ENCODE results near the gene PTPN12.
"Not testable (repeated sequence)": the region's sequence is repeated elsewhere in the genome, so short reads cannot be mapped to it uniquely, and the experiment has no call there.

The PTPN12 gene

DNA sequence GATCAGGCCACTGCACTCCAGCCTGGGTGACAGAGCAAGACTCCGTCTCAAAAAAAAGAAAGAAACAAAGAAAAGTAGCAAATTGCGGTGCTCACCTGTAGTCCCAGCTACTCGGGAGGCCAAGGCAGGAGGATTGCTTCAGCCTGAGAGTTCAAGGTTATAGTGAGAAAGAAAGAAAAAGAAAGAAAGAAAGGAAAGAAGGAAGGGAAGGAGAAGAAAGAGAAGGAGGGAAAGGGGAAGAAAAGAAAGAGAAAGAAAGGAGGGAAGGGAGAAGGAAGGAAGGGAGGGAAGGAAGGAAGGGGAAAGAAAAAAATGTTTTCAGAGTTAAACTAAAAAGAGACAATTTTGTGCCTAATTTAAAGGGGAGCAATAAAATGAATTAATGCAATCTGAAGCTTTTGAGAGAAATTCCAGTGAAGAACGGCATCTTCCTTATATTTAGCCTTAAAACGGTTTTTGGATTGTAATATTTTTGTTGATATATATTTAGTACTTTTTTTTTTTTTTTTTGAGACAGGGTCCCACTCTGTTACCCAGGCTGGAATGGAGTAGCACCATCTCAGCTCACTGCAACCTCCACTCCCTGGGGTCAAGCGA lies 111.7 kb downstream of the PTPN12 start:
- DNase-seq (ENCODE audit: extremely low read depth, low read depth): no peak
- H3K4me3 ChIP-seq (replicated peaks; ENCODE audit: low read depth, low read length): no peak overlapping the region
- TF ChIP-seq, protein P1, sequence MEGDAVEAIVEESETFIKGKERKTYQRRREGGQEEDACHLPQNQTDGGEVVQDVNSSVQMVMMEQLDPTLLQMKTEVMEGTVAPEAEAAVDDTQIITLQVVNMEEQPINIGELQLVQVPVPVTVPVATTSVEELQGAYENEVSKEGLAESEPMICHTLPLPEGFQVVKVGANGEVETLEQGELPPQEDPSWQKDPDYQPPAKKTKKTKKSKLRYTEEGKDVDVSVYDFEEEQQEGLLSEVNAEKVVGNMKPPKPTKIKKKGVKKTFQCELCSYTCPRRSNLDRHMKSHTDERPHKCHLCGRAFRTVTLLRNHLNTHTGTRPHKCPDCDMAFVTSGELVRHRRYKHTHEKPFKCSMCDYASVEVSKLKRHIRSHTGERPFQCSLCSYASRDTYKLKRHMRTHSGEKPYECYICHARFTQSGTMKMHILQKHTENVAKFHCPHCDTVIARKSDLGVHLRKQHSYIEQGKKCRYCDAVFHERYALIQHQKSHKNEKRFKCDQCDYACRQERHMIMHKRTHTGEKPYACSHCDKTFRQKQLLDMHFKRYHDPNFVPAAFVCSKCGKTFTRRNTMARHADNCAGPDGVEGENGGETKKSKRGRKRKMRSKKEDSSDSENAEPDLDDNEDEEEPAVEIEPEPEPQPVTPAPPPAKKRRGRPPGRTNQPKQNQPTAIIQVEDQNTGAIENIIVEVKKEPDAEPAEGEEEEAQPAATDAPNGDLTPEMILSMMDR (IDR thresholded peaks at IDR 0.05; ENCODE audit: low read depth, low read length, missing control alignments): no peak

- DNase-seq (ENCODE audit: extremely low read depth, low read depth): no peak
- TF ChIP-seq, protein P1 (IDR thresholded peaks at IDR 0.05; ENCODE audit: low read depth, low read length, missing control alignments): no peak
- H3K4me3 ChIP-seq (replicated peaks; ENCODE audit: low read depth, low read length): no peak overlapping the region
These were observed 112.7 kb downstream of the PTPN12 start for GRCh38 chr7:77649716-77650349.

- H3K4me3 ChIP-seq (replicated peaks; ENCODE audit: low read depth, low read length): no peak overlapping the region
- TF ChIP-seq, protein P1 (IDR thresholded peaks at IDR 0.05; ENCODE audit: low read depth, low read length, missing control alignments): peak; percentile 59
- no peak for DNase-seq (ENCODE audit: extremely low read depth, low read depth)
These were observed 114.6 kb downstream of the PTPN12 start for GRCh38 chr7:77651575-77652162.

DNA sequence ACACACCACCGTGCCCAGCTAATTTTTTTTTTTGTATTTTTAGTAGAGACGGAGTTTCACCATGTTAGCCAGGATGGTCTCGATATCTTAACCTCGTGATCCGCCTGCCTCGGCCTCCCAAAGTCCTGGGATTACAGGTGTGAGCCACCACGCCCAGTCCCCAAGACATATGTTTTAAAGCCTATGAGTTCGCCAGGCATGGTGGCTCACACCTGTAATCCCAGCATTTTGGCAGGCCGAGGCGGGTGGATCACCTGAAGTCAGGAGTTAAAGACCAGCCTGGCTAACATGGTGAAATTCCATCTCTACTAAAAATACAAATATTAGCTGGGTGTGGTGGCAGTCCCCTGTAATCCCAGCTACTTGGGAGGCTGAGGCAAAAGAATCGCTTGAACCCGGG lies 115.7 kb downstream of the PTPN12 start:
- DNase-seq (ENCODE audit: extremely low read depth, low read depth); H3K4me3 ChIP-seq (replicated peaks; ENCODE audit: low read depth, low read length): not testable (repeated sequence)

- TF ChIP-seq, protein P1 (IDR thresholded peaks at IDR 0.05; ENCODE audit: low read depth, low read length, missing control alignments): no peak
- H3K4me3 ChIP-seq (replicated peaks; ENCODE audit: low read depth, low read length): no peak overlapping the region
- no peak for DNase-seq (ENCODE audit: extremely low read depth, low read depth)
These were observed 116.5 kb downstream of the PTPN12 start for GRCh38 chr7:77653572-77653971.

- no peak for DNase-seq (ENCODE audit: extremely low read depth, low read depth)
- TF ChIP-seq, protein P1 (IDR thresholded peaks at IDR 0.05; ENCODE audit: low read depth, low read length, missing control alignments): no peak
- H3K4me3 ChIP-seq (replicated peaks; ENCODE audit: low read depth, low read length): no peak overlapping the region
These were observed 118.3 kb downstream of the PTPN12 start for GRCh38 chr7:77655356-77655755.

DNA sequence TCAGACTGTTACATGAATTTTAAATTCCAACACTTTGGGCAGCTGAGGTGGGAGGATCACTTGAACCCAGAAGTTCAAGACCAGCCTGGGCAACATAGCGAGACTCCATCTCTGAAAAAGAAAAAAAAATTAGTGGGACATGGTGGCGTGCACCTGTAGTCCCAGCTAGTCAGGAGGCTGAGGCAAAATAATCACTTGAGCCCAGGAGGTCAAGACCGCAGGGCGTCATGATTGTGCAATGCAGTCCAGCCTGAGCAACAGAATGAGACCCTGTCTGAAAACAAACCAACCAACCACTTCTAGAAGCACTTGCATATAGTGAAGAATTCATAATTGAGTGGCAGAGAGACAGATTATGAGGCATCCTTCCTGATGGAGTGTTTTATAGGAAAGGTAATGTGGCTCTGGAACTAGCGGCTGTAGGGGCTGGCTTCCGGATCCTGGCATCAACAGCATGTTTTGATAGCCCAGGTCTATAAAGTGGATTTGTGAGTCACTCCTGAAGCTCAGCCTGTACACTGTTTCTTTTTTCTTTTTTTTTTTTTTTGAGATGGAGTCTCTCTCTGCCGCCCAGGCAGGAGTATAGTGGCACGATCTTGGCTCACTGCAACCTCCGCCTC lies 118.9 kb downstream of the PTPN12 start:
- TF ChIP-seq, protein P1 (IDR thresholded peaks at IDR 0.05; ENCODE audit: low read depth, low read length, missing control alignments): no peak
- DNase-seq (ENCODE audit: extremely low read depth, low read depth): no peak
- H3K4me3 ChIP-seq (replicated peaks; ENCODE audit: low read depth, low read length): no peak overlapping the region
